NCI-H2107 treated with DMSO at 0.1 percent for 48 hours (cell line): ENCODE measurements around the gene ZNF675.
"Not testable (repeated sequence)": the region's sequence is repeated elsewhere in the genome, so short reads cannot be mapped to it uniquely, and the experiment has no call there.

Experiments used
- DNase-seq: peaks from one replicate; lab custom pipeline; 2025; ENCODE audit not compliant: unreplicated experiment; lab: John Stamatoyannopoulos, UW

ZNF675 gene

GRCh38 chr19:23686621-23687423 is at the start of gene ZNF675:
TSS of gene ZNF675 (minus strand) at chr19:23687212. CDS start at chr19:23687033, 179 bp downstream.
- DNase-seq: peak; percentile 72

GRCh38 chr19:23730729-23731465 is 43.9 kb upstream of the ZNF675 start:
- not testable (repeated sequence) for DNase-seq

- DNase-seq: not testable (repeated sequence)
These were observed 37.1 kb upstream of the ZNF675 start for GRCh38 chr19:23724161-23724560.

GRCh38 chr19:23718802-23719201 is 31.8 kb upstream of the ZNF675 start:
- no peak for DNase-seq

GRCh38 chr19:23716792-23717191 is 29.8 kb upstream of the ZNF675 start:
- DNase-seq: no peak

- no peak for DNase-seq
These were observed 22.3 kb upstream of the ZNF675 start for GRCh38 chr19:23709347-23709746.

GRCh38 chr19:23706657-23707056 is 19.6 kb upstream of the ZNF675 start:
- no peak for DNase-seq

- no peak for DNase-seq
These were observed 12.5 kb upstream of the ZNF675 start for GRCh38 chr19:23699521-23699860.

GRCh38 chr19:23698711-23699520 is 11.9 kb upstream of the ZNF675 start:
- DNase-seq: no peak

- DNase-seq: not testable (repeated sequence)
These were observed 5.9 kb upstream of the ZNF675 start for GRCh38 chr19:23692937-23693336.

GRCh38 chr19:23673132-23673531 is 13.9 kb downstream of the ZNF675 start:
- DNase-seq: no peak

GRCh38 chr19:23668606-23669005 is 18.4 kb downstream of the ZNF675 start:
- not testable (repeated sequence) for DNase-seq

- DNase-seq: no peak
These were observed 21.2 kb downstream of the ZNF675 start for GRCh38 chr19:23665651-23666410.

GRCh38 chr19:23649817-23650216 is 37.2 kb downstream of the ZNF675 start:
- DNase-seq: not testable (repeated sequence)
